ENCODE measurements around the gene ZNF792.
"Not testable (repeated sequence)": the region's sequence is repeated elsewhere in the genome, so short reads cannot be mapped to it uniquely, and the experiment has no call there.

Gene ZNF792

DNA sequence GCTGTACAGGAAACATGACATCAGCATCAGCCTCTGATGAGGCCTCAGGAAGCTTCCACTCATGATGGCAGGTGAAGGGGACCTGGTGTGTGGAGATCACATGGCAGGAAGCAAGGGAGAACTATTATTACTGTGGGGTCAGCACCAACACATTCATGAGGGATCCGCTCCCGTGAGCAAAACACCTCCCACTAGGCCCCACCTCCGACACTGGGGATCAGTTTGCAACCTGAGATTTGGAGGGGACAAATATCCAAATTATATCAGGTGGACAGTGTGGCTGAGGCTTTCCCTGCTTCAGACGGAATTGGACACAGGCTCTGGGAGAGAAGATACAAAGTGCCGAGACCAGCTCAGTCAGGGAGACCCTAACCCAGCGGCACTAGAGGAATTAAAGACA, 5.7 kb upstream of the ZNF792 start:
- H3K4me3 ChIP-seq (ENCODE audit: low read length): no peak overlapping the region
- no peak for TF ChIP-seq ZNF274 (IDR thresholded peaks at IDR 0.05; ENCODE audit: low read depth, low read length)

DNA sequence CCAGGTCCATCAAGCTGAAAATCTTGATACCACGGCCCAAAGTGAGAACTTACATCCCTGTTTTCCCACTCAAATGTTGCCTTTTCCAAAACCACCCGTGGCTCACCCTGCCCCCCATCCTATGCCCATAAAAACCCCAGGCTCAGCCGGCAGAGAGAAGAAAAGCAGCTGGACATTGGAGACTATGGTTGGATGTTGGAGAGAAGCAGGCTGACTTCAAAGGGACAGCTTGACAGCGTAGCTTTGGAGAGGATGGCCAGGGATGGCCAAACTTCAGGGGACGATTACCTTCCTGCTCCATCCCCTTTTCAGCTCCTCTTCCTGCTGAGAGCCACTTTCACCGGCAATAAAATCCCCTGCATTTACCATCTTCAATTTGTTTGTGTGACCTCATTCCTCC, 3.5 kb upstream of the ZNF792 start:
- H3K4me3 ChIP-seq (ENCODE audit: low read length): no peak overlapping the region
- no peak for TF ChIP-seq ZNF274 (IDR thresholded peaks at IDR 0.05; ENCODE audit: low read depth, low read length)

DNA sequence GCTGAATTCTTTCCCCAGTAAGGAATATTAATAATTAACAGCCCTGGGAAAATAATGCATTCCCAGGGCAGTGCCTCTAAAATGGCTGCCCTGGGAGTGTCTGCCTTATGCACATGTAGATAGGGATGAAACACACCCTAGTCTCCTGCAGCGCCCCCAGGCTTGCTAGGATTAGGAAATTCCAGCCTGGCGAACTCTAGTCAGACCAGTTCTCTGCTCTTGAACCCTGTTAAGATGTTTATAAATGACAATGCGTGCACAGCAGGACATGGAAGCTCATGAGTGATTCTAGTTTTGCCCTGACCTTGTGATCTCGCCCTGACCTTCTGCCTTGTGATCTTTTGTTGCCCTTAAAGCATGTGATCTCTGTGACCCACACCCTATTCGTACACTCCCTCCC, 1.5 kb upstream of the ZNF792 start:
- H3K4me3 ChIP-seq (ENCODE audit: low read length): not testable (repeated sequence)

DNA sequence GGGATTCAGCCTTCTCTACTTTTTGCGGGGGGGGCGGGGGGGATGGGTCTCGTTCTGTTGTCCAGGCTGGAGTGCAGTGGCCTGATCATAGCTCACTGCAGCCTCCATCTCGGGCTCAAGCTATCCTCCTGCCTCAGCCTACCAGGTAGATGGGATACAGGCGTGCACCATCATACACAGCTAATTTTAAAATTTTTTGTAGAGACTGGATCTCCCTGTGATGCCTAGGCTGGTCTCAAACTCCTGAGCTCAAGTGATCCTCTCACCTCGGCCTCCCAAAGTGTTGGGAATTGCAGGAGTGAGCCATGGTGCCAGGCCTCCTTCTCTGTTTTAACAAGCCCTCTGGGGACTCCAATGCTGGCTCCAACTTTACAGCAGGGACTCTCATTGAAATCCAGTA, 569 bp upstream of the ZNF792 start:
- no peak for TF ChIP-seq ZNF274 (IDR thresholded peaks at IDR 0.05; ENCODE audit: low read depth, low read length)
- no peak overlapping the region; the same call in 1 of the 2 replicates for H3K4me3 ChIP-seq (ENCODE audit: low read length)

- TF ChIP-seq ZNF274 (IDR thresholded peaks at IDR 0.05; ENCODE audit: low read depth, low read length): no peak
- peak overlapping the region; percentile 95 for H3K4me3 ChIP-seq (ENCODE audit: low read length)
Observed at GRCh38 chr19:34962687-34963572, 1.1 kb downstream of the ZNF792 start.

DNA sequence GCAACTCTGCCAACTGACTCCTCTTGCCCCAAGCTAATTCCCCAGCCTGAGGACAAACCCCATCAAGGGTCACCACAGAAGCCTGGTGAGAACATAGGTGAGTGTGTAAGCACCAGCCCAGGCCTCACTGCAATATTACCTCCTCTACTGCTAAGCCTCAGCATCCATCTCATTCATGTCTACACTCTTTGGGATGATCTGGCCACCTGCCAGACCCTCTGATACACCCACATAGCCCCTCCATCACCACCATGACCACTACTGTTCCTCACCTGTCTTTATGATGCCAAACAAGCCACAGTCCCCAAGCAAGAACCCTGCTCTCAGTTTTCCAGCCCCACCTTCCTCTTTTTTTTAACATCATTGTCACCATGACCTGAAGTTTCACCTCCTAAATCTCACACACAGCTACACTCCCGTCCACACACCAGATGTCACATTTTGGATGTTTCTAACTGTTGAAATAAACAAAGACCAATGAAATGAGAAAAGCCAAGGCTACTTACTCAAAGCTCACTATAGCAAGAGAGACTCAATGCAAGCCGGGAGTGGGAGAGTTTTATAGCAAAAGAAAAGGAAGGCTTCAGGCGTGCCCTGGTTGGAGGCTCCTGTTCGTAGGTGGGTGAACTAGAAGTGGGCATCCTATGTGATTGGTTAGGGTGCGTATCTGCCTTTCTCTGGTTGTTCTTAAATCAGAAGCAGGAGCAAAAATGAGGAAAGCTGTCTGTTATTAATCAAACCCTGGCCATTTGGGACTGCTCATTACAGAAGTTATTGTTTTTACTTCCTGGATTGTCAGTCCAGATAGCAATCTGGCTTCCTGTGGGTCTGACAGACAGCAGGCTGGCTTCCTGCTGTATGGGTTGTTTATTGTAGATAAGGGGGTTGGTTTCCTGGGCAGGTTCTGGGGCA, 2.0 kb downstream of the ZNF792 start:
- TF ChIP-seq ZNF274 (IDR thresholded peaks at IDR 0.05; ENCODE audit: low read depth, low read length): no peak

GRCh38 chr19:34960940-34961679, 2.9 kb downstream of the ZNF792 start:
- H3K4me3 ChIP-seq (ENCODE audit: low read length): no peak overlapping the region
- TF ChIP-seq ZNF274 (IDR thresholded peaks at IDR 0.05; ENCODE audit: low read depth, low read length): no peak

More for the DNA sequence above, 2.0 kb downstream of the ZNF792 start:
- H3K4me3 ChIP-seq (ENCODE audit: low read length): peak overlapping the region; percentile 95; the same call in 1 of the 2 replicates

GRCh38 chr19:34960103-34960805, 3.8 kb downstream of the ZNF792 start:
- H3K4me3 ChIP-seq (ENCODE audit: low read length): no peak overlapping the region
- TF ChIP-seq ZNF274 (IDR thresholded peaks at IDR 0.05; ENCODE audit: low read depth, low read length): no peak

GRCh38 chr19:34959021-34959420, 5.0 kb downstream of the ZNF792 start:
- no peak for TF ChIP-seq ZNF274 (IDR thresholded peaks at IDR 0.05; ENCODE audit: low read depth, low read length)
- H3K4me3 ChIP-seq (ENCODE audit: low read length): no peak overlapping the region

DNA sequence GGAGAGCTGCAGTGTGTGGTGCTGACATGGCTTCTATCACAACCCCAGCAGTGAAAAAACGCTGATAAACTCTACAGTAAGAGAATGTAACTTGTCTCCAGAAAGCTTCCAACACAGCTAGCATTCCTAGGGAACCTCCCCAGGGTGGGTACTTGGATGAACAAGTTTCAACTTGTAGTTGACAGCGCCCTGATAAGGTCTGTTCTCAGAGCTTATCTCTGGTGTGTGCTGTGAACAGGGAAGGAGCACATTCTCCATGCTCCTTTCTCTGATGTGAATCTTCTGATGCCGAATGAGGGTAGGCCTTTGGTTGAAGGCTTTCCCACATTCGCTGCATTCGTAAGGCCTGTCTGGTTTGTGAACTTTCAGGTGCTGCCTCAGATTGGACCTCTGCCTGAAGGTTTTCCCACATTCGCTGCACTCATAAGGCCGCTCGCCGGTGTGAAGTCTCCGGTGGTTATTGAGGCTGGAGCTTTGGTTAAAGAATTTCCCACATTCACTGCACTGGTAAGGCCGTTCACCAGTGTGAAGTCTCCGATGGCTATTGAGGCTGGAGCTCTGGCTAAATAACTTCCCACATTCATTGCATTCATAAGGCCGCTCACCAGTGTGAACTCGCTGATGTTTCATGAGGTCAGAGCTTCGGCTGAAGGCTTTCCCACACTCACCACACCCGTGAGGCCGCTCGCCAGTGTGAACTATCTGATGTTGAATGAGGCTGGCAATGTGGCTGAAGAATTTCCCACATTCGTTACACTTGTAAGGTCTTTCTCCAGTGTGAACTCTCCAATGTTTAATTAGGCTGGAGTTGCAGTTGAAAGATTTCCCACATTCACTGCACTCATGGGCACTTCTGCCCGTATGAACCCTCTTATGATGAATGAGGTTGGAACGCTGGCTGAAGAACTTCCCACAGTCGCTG, 5.9 kb downstream of the ZNF792 start:
- TF ChIP-seq ZNF274 (IDR thresholded peaks at IDR 0.05; ENCODE audit: low read depth, low read length): no peak
- no peak overlapping the region for H3K4me3 ChIP-seq (ENCODE audit: low read length)

GRCh38 chr19:34953092-34953491, 10.9 kb downstream of the ZNF792 start:
- TF ChIP-seq ZNF274 (IDR thresholded peaks at IDR 0.05; ENCODE audit: low read depth, low read length): no peak
- no peak overlapping the region for H3K4me3 ChIP-seq (ENCODE audit: low read length)

GRCh38 chr19:34943861-34944573, 20.0 kb downstream of the ZNF792 start:
- TF ChIP-seq ZNF274 (IDR thresholded peaks at IDR 0.05; ENCODE audit: low read depth, low read length): peak; percentile 84
- no peak overlapping the region for H3K4me3 ChIP-seq (ENCODE audit: low read length)
